SU-DHL-6 (cell line): Measurements from ENCODE around the gene PYCARD.

Experiments
- H2AFZ ChIP-seq: fragments of 200-600 bp; sonication (generic); 2 replicates; pipeline ENCODE4 v1.6.1; 2014; ENCODE audit warnings: low read depth, mild to moderate bottlenecking, moderate library complexity, mixed read lengths, antibody characterized with exemption, low read length; ENCODE audit not compliant: severe bottlenecking
- H3F3A ChIP-seq: fragments of 200-600 bp; shearing (Covaris generic); 2 replicates; pipeline ENCODE4 v1.6.0; 2016; ENCODE audit warnings: antibody characterized with exemption, mild to moderate bottlenecking; ENCODE audit not compliant: insufficient read depth
- H3K27ac ChIP-seq: fragments of 200-600 bp; sonication (generic); 2 replicates; pipeline ENCODE4 v1.5.1; 2016; ENCODE audit warnings: low read depth, mild to moderate bottlenecking, low read length, moderate library complexity, mixed read lengths
- H3K27me3 ChIP-seq: fragments of 200-600 bp; sonication (generic), shearing (Covaris generic); 2 replicates; pipeline ENCODE4 v1.6.0; 2014; ENCODE audit warnings: mild to moderate bottlenecking, low read length
- H3K36me3 ChIP-seq: fragments of 200-600 bp; sonication (generic); 2 replicates; pipeline ENCODE4 v1.6.1; 2014; ENCODE audit warnings: mild to moderate bottlenecking, low read length, mixed read lengths
- H3K4me2 ChIP-seq: fragments of 300-600, 200-600 bp; shearing (Covaris generic), sonication (generic); 2 replicates; pipeline ENCODE4 v1.6.0; 2014; ENCODE audit warnings: low read length, low read depth, mild to moderate bottlenecking; ENCODE audit not compliant: poor library complexity, severe bottlenecking
- H3K4me3 ChIP-seq: fragments of 200-600 bp; sonication (generic); 2 replicates; pipeline ENCODE4 v1.5.1; 2014; ENCODE audit warnings: antibody characterized with exemption, low read length, mild to moderate bottlenecking, mixed read lengths; ENCODE audit not compliant: insufficient read depth, poor library complexity, severe bottlenecking
- H3K79me2 ChIP-seq: fragments of 200-600 bp; sonication (generic); 2 replicates; pipeline ENCODE4 v1.6.1; 2014; ENCODE audit warnings: mild to moderate bottlenecking, low read length, moderate library complexity; ENCODE audit not compliant: insufficient read depth
- H3K9ac ChIP-seq: fragments of 200-600 bp; sonication (generic); 2 replicates; pipeline ENCODE4 v1.7.0; 2014; ENCODE audit warnings: mild to moderate bottlenecking, low read length
- H3K9me2 ChIP-seq: fragments of 200-600 bp; sonication (generic); replicated peaks from 2 replicates; pipeline ENCODE4 v1.6.1; 2014; ENCODE audit warnings: low read length; ENCODE audit not compliant: insufficient read depth
- H3K9me3 ChIP-seq: fragments of 200-600 bp; sonication (generic); 2 replicates; pipeline ENCODE4 v1.6.1; 2014; ENCODE audit warnings: low read length, mixed read lengths; ENCODE audit not compliant: insufficient read depth
- H4K20me1 ChIP-seq: fragments of 200-600 bp; sonication (generic); 2 replicates; pipeline ENCODE4 v1.6.1; 2014; ENCODE audit warnings: low read depth, mild to moderate bottlenecking, antibody characterized with exemption, low read length, moderate library complexity, mixed read lengths
- CTCF ChIP-seq: fragments of 200-600 bp; sonication (generic); IDR thresholded peaks from one replicate; pipeline ENCODE4 v1.5.1; 2017; ENCODE audit warnings: antibody characterized with exemption, mild to moderate bottlenecking, low read length, moderate library complexity; ENCODE audit not compliant: insufficient read depth, poor library complexity, severe bottlenecking
- EZH2phosphoT487 ChIP-seq: fragments of 200-600 bp; sonication (generic), shearing (Covaris generic); conservative IDR thresholded peaks from 2 replicates; pipeline ENCODE4 v1.6.1; 2018; ENCODE audit warnings: mild to moderate bottlenecking, antibody characterized with exemption, low read length, moderate library complexity, mixed read lengths

Gene PYCARD

DNA sequence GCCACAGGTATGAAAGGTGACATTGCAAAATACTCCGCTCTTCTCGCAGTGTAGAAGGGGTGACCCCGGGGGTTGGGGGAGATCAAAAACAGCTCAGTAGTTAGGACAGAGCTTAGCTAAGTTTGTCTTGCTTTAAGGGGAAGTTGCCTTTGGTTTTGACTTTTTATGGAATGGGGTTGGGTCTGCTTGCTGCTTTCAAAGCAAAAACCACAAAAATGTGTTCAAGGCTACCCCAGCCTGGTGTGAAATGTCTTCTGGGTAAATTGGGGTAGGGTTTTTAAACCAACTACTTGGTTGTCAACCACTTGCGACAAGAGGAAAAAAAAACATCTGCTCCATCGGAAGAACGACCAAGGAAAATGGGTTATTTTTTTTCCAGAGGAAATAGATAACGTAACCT lies 16.4 kb downstream of the PYCARD start:
- no peaks in the 10 kb centered on the region for H3K27me3 ChIP-seq
- H2AFZ ChIP-seq = no peak overlapping the region
- H3F3A ChIP-seq = peaks cover 30% of the 10 kb centered on the region; the same call in 1 of the 2 replicates
- H3K4me3 ChIP-seq = no peak overlapping the region
- no peak overlapping the region for H3K9ac ChIP-seq
- H3K36me3 ChIP-seq = peaks cover 93% of the 10 kb centered on the region
- TF ChIP-seq EZH2phosphoT487 (no peak), CTCF (no peak)
- H3K9me2 ChIP-seq = no peaks in the 10 kb centered on the region
- no peak overlapping the region for H3K27ac ChIP-seq
- H4K20me1 ChIP-seq = peaks cover 86% of the 10 kb centered on the region
- no peaks in the 10 kb centered on the region for H3K9me3 ChIP-seq
- peaks cover 83% of the 10 kb centered on the region for H3K79me2 ChIP-seq
- H3K4me2 ChIP-seq = no peak overlapping the region

- Histone ChIP-seq H3K36me3 (peaks cover 90% of the 10 kb centered on the region), H3K4me3 (no peak overlapping the region), H4K20me1 (peaks cover 77% of the 10 kb centered on the region), H3K27me3 (no peaks in the 10 kb centered on the region), H3K79me2 (peaks cover 87% of the 10 kb centered on the region), H3K9ac (no peak overlapping the region), H3K4me2 (no peak overlapping the region), H3F3A (peaks cover 27% of the 10 kb centered on the region; the same call in 1 of the 2 replicates), H3K9me3 (no peaks in the 10 kb centered on the region), H3K27ac (no peak overlapping the region), H3K9me2 (no peaks in the 10 kb centered on the region), H2AFZ (no peak overlapping the region)
- no peak for TF ChIP-seq CTCF
- no peak for TF ChIP-seq EZH2phosphoT487
Observed at GRCh38 chr16:31185339-31185738, 17.2 kb downstream of the PYCARD start.

DNA sequence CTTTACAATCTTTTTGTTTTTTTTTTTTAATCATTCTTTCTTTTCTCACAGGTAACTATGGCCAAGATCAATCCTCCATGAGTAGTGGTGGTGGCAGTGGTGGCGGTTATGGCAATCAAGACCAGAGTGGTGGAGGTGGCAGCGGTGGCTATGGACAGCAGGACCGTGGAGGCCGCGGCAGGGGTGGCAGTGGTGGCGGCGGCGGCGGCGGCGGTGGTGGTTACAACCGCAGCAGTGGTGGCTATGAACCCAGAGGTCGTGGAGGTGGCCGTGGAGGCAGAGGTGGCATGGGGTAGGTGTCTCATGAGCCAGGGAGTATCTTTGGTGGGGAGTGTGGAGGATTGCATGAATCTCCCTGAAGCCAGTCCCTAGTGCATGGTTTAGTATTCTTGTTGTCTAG lies 17.7 kb downstream of the PYCARD start:
- H3K27ac ChIP-seq = no peak overlapping the region
- H3K36me3 ChIP-seq = peaks cover 86% of the 10 kb centered on the region
- H3K9ac ChIP-seq = no peak overlapping the region
- no peaks in the 10 kb centered on the region for H3K9me3 ChIP-seq
- H2AFZ ChIP-seq = no peak overlapping the region
- H3F3A ChIP-seq = peaks cover 24% of the 10 kb centered on the region; the same call in 1 of the 2 replicates
- no peaks in the 10 kb centered on the region for H3K9me2 ChIP-seq
- TF ChIP-seq CTCF = no peak
- TF ChIP-seq EZH2phosphoT487 = no peak
- no peaks in the 10 kb centered on the region for H3K27me3 ChIP-seq
- H3K4me3 ChIP-seq = no peak overlapping the region
- peaks cover 73% of the 10 kb centered on the region for H4K20me1 ChIP-seq
- H3K79me2 ChIP-seq = peaks cover 91% of the 10 kb centered on the region
- H3K4me2 ChIP-seq = no peak overlapping the region
